Mammary epithelial cell (primary cell): Measurements from ENCODE around the gene PRMT7.

Experiments used
- EZH2 ChIP-seq: IDR thresholded peaks from 2 replicates; pipeline ENCODE4 v1.6.1; 2012; ENCODE audit warnings: low read length, inconsistent platforms, borderline replicate concordance
- TF ChIP-seq, protein P1 (sequence below), 2 donors: IDR thresholded peaks in 1 of 2; conservative IDR thresholded peaks in 1 of 2; 2 replicates each; pipeline ENCODE4 v1.5.1; 2011 to 2012; ENCODE audit warnings: inconsistent platforms in 2 of 2, low read length in 2 of 2, mild to moderate bottlenecking in 2 of 2, control low read depth in 1 of 2, low read depth in 1 of 2; ENCODE audit not compliant: insufficient read depth in 1 of 2; ENCODE audit errors: extremely low read depth in 1 of 2

DNA sequence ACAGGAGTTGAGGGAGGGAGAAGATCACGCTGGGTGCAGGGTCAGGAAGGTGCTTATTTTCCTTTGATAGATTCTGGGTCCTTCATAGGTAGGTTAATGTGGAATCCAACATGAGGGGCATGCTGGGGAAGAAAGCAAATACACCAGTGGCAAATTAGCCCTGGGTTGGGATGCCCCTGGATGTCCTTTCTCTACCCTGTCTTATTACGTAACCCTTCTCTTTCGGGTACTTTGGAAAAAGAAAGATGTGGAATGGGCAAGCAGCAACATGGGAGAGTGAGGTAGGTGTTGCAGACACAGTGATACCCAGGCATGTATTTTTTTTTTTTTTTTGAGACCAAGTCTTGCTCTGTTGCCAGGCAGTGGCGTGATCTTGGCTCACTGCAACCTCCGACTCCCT is 37.4 kb upstream of the PRMT7 start:
- TF ChIP-seq, protein P1, sequence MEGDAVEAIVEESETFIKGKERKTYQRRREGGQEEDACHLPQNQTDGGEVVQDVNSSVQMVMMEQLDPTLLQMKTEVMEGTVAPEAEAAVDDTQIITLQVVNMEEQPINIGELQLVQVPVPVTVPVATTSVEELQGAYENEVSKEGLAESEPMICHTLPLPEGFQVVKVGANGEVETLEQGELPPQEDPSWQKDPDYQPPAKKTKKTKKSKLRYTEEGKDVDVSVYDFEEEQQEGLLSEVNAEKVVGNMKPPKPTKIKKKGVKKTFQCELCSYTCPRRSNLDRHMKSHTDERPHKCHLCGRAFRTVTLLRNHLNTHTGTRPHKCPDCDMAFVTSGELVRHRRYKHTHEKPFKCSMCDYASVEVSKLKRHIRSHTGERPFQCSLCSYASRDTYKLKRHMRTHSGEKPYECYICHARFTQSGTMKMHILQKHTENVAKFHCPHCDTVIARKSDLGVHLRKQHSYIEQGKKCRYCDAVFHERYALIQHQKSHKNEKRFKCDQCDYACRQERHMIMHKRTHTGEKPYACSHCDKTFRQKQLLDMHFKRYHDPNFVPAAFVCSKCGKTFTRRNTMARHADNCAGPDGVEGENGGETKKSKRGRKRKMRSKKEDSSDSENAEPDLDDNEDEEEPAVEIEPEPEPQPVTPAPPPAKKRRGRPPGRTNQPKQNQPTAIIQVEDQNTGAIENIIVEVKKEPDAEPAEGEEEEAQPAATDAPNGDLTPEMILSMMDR (conservative IDR thresholded peaks at IDR 0.05 in 1 of 2, IDR thresholded peaks at IDR 0.05 in 1 of 2; ENCODE audit: extremely low read depth in 1 of 2, insufficient read depth in 1 of 2, low read depth in 1 of 2, low read length in 2 of 2): no peak
- no peak for TF ChIP-seq EZH2
